BJ (cell line): Measurements from ENCODE around the gene SLC29A2. TPM values are rescaled to one million over a fixed set of nuclear protein-coding genes. Genes with fewer than 3 reads are reported as not detected.

Experiments used
- CTCF ChIA-PET: fragments of 350-600 bp; formaldehyde crosslinking; extraction: SDS; loops from one replicate; lab custom pipeline; 2021; ENCODE audit warnings: antibody characterized with exemption, inconsistent platforms; lab: Yijun Ruan, JAX
- POLR2A ChIA-PET: fragments of 300-600 bp; sonication (Branson Sonifier 250); formaldehyde crosslinking; extraction: SDS; loops from one replicate; lab custom pipeline; 2021; ENCODE audit warnings: antibody characterized with exemption; lab: Charles Lee
- DNase-seq: peaks from one replicate; pipeline ENCODE4 v3.0.0-alpha.2; 2011; ENCODE audit warnings: low read depth
- H3K27me3 ChIP-seq: 2 replicates; pipeline ENCODE4 v1.6.0; 2011; ENCODE audit warnings: low read length; ENCODE audit not compliant: control insufficient read depth, insufficient read depth
- H3K36me3 ChIP-seq: 2 replicates; pipeline ENCODE4 v1.5.1; 2011; ENCODE audit warnings: low read length; ENCODE audit not compliant: control insufficient read depth, insufficient read depth
- H3K4me3 ChIP-seq: 2 replicates; pipeline ENCODE4 v1.5.1; 2011; ENCODE audit warnings: low read depth, mild to moderate bottlenecking, control low read depth, low read length
- CTCF ChIP-seq: IDR thresholded peaks from 2 replicates; pipeline ENCODE4 v1.5.1; 2011; ENCODE audit warnings: low read depth, mild to moderate bottlenecking, control low read depth, inconsistent platforms, low read length, moderate library complexity; ENCODE audit not compliant: insufficient read depth
- polyA plus RNA-seq: library from polyadenylated mRNA; depleted of rRNA; stranded (reverse); fragments of >200 nt; gene quantifications from 2 replicates; pipeline ENCODE4 v1.2.3, GENCODE V29; 2011

SLC29A2 gene
- polyA plus RNA-seq, 1 experiment, result 0.48 TPM

- ChIA-PET POLR2A (no interaction called here), CTCF (interaction anchor here (0.9 to 8.7 kb wide), 4 partner anchors 15 to 54 kb away, joined by 3 to 201 read pairs (median 22); partner anchors contain the start of gene CD248)
- no peak overlapping the region for H3K4me3 ChIP-seq
- no peak for TF ChIP-seq CTCF
- no peaks in the 10 kb centered on the region for H3K27me3 ChIP-seq
- no peak for DNase-seq
- peaks cover 24% of the 10 kb centered on the region for H3K36me3 ChIP-seq
These were observed 39.0 kb downstream of the SLC29A2 start for GRCh38 chr11:66332371-66333219.

- ChIA-PET POLR2A (no interaction called here), CTCF (interaction anchor here (0.9 to 8.7 kb wide), 3 partner anchors 14 to 54 kb away, joined by 3 to 201 read pairs (median 28); partner anchors contain the start of gene CD248)
- Histone ChIP-seq H3K27me3 (no peaks in the 10 kb centered on the region), H3K36me3 (peaks cover 24% of the 10 kb centered on the region), H3K4me3 (no peak overlapping the region)
- no peak for TF ChIP-seq CTCF
- no peak for DNase-seq
These were observed 39.8 kb downstream of the SLC29A2 start for GRCh38 chr11:66331542-66332370.

- TF ChIP-seq CTCF, result no peak
- DNase-seq, result no peak
- peaks cover 24% of the 10 kb centered on the region for H3K36me3 ChIP-seq
- ChIA-PET POLR2A (no interaction called here), CTCF (interaction anchor here (1.4 to 8.7 kb wide), 3 partner anchors 13 to 55 kb away, joined by 7 to 201 read pairs (median 28); partner anchors contain the start of gene CD248)
- no peaks in the 10 kb centered on the region for H3K27me3 ChIP-seq
- no peak overlapping the region for H3K4me3 ChIP-seq
These were observed 40.6 kb downstream of the SLC29A2 start for GRCh38 chr11:66330931-66331330.

- POLR2A ChIA-PET, result interaction anchor here (0.5 kb wide), 2 partner anchors 14 to 17 kb away, joined by 3 to 4 read pairs; no protein-coding TSS in a partner anchor
- Histone ChIP-seq H3K36me3 (peaks cover 22% of the 10 kb centered on the region), H3K27me3 (no peaks in the 10 kb centered on the region), H3K4me3 (no peak overlapping the region)
- no peak for TF ChIP-seq CTCF
- CTCF ChIA-PET, result interaction anchor here (1.4 to 8.7 kb wide), 3 partner anchors 11 to 57 kb away, joined by 7 to 201 read pairs (median 28); partner anchors contain the start of gene CD248
- DNase-seq, result no peak
These were observed 42.3 kb downstream of the SLC29A2 start for GRCh38 chr11:66329165-66329673.
